H1 (cell line): Measurements from ENCODE around the gene ZNF100. TPM values are rescaled to one million over a fixed set of nuclear protein-coding genes. Genes with fewer than 3 reads are reported as not detected.

ENCODE experiments used
- CTCF ChIA-PET: fragments of 300-600 bp; sonication (Branson Sonifier 250); formaldehyde crosslinking; loops from one replicate; lab custom pipeline; 2021; ENCODE audit not compliant: partially characterized antibody; lab: Charles Lee
- POLR2A ChIA-PET: fragments of 300-600 bp; sonication (Branson Sonifier 250); formaldehyde crosslinking; loops from one replicate; lab custom pipeline; 2021; ENCODE audit warnings: inconsistent platforms; ENCODE audit not compliant: partially characterized antibody; lab: Charles Lee
- DNase-seq, 2 experiments: peaks; one replicate each; pipeline versions ENCODE4 v3.0.0 to v3.0.0-alpha.2; 2010 to 2022; ENCODE audit warnings: low spot score in 2 of 2, low read depth in 1 of 2, mixed read lengths in 1 of 2
- FAIRE-seq: peaks from 2 replicates; lab custom pipeline; 2011; peaks lifted over from hg19 to GRCh38; lab: Jason Lieb, UNC
- H2AFZ ChIP-seq: 2 replicates; pipeline ENCODE4 v1.8.1; 2012; ENCODE audit warnings: low read length, inconsistent platforms
- H2AK5ac ChIP-seq: 2 replicates; pipeline ENCODE4 v1.6.1; 2013; ENCODE audit warnings: low read depth, low read length
- H2BK120ac ChIP-seq: replicated peaks from 2 replicates; pipeline ENCODE3; 2013; ENCODE audit warnings: low read depth, low read length, inconsistent platforms
- H2BK12ac ChIP-seq: 2 replicates; pipeline ENCODE4 v1.6.1; 2013; ENCODE audit warnings: low read depth, low read length
- H2BK15ac ChIP-seq: 2 replicates; pipeline ENCODE4 v1.6.1; 2013; ENCODE audit warnings: low read length
- H2BK20ac ChIP-seq: 2 replicates; pipeline ENCODE4 v1.6.1; 2013; ENCODE audit warnings: low read length
- H2BK5ac ChIP-seq: 2 replicates; pipeline ENCODE4 v1.6.1; 2013; ENCODE audit warnings: low read depth, low read length
- H3K14ac ChIP-seq: 2 replicates; pipeline ENCODE4 v1.6.1; 2013; ENCODE audit warnings: inconsistent platforms; ENCODE audit not compliant: insufficient read length
- H3K18ac ChIP-seq: 2 replicates; pipeline ENCODE4 v1.6.1; 2013; ENCODE audit warnings: low read length; ENCODE audit errors: extremely low read depth
- H3K23ac ChIP-seq: 2 replicates; pipeline ENCODE4 v1.6.1; 2013; ENCODE audit warnings: inconsistent platforms; ENCODE audit not compliant: insufficient read length
- H3K23me2 ChIP-seq: 2 replicates; pipeline ENCODE4 v1.6.1; 2013; ENCODE audit warnings: low read depth, low read length
- H3K27ac ChIP-seq: 2 replicates; pipeline ENCODE4 v1.6.1; 2011; ENCODE audit warnings: low read depth, low read length, inconsistent platforms
- H3K27me3 ChIP-seq, 4 experiments: replicated peaks in 1 of 4; 1 replicate in 1 of 4; 2 replicates in 3 of 4; pipeline versions ENCODE4 v1.6.1 to v1.8.1; 2011 to 2013; ENCODE audit warnings: low read length in 3 of 4, mild to moderate bottlenecking in 3 of 4, inconsistent platforms in 2 of 4, mixed read lengths in 2 of 4, moderate library complexity in 1 of 4; ENCODE audit not compliant: control insufficient read depth in 3 of 4, insufficient read depth in 3 of 4; ENCODE audit errors: extremely low read depth in 1 of 4
- H3K36me3 ChIP-seq, 4 experiments: 2 replicates each; pipeline versions ENCODE4 v1.6.1 to v1.8.1; 2011 to 2013; ENCODE audit warnings: mild to moderate bottlenecking in 4 of 4, low read length in 3 of 4, moderate library complexity in 2 of 4, control low read depth in 1 of 4, inconsistent platforms in 1 of 4; ENCODE audit not compliant: insufficient read depth in 4 of 4, control insufficient read depth in 2 of 4
- H3K4ac ChIP-seq: replicated peaks from 2 replicates; pipeline ENCODE3; 2013; ENCODE audit warnings: low read length, low read depth, mixed read lengths, inconsistent platforms; ENCODE audit not compliant: insufficient read length
- H3K4me1 ChIP-seq, 4 experiments: replicated peaks in 1 of 4; 1 replicate in 1 of 4; 2 replicates in 3 of 4; pipeline versions ENCODE4 v1.6.1 to v1.8.1; 2011 to 2013; ENCODE audit warnings: low read length in 3 of 4, inconsistent platforms in 2 of 4, mixed read lengths in 1 of 4; ENCODE audit not compliant: insufficient read depth in 4 of 4, control insufficient read depth in 3 of 4
- H3K4me2 ChIP-seq, 2 experiments: 2 replicates each; pipeline versions ENCODE4 v1.6.1 to v1.8.1; 2011 to 2013; ENCODE audit warnings: low read depth in 2 of 2, low read length in 2 of 2, control low read depth in 1 of 2, inconsistent platforms in 1 of 2, mild to moderate bottlenecking in 1 of 2; ENCODE audit not compliant: insufficient read depth in 1 of 2
- H3K4me3 ChIP-seq, 4 experiments: fragments of 200-600, 300-600 bp in 1 of 4; sonication (generic), shearing (Covaris generic), sonication (Bioruptor Twin) in 1 of 4; 2 replicates each; pipeline versions ENCODE4 v1.5.1 to v1.8.1; 2011 to 2016; ENCODE audit warnings: low read length in 4 of 4, low read depth in 3 of 4, control low read depth in 2 of 4, inconsistent platforms in 2 of 4, mild to moderate bottlenecking in 2 of 4, mixed read lengths in 1 of 4, moderate library complexity in 1 of 4; ENCODE audit not compliant: insufficient read depth in 2 of 4; ENCODE audit errors: extremely low read depth in 1 of 4
- H3K56ac ChIP-seq: replicated peaks from 2 replicates; pipeline ENCODE3; 2013; ENCODE audit warnings: low read depth, mild to moderate bottlenecking, mixed read lengths, low read length, inconsistent platforms; ENCODE audit not compliant: insufficient read length
- H3K79me1 ChIP-seq: 2 replicates; pipeline ENCODE4 v1.6.1; 2013; ENCODE audit warnings: low read depth, low read length, control low read depth
- H3K79me2 ChIP-seq, 2 experiments: 2 replicates each; pipeline versions ENCODE4 v1.6.1 to v1.8.1; 2012 to 2013; ENCODE audit warnings: low read length in 2 of 2, mild to moderate bottlenecking in 2 of 2, inconsistent platforms in 1 of 2; ENCODE audit not compliant: insufficient read depth in 2 of 2, control insufficient read depth in 1 of 2
- H3K9ac ChIP-seq, 4 experiments: replicated peaks in 1 of 4; 1 replicate in 1 of 4; 2 replicates in 3 of 4; pipeline versions ENCODE4 v1.6.1 to v1.8.1; 2011 to 2013; ENCODE audit warnings: low read depth in 3 of 4, low read length in 3 of 4, control low read depth in 2 of 4, mild to moderate bottlenecking in 2 of 4, moderate library complexity in 2 of 4, inconsistent platforms in 1 of 4; ENCODE audit errors: extremely low read depth in 1 of 4
- H3K9me3 ChIP-seq, 2 experiments: 2 replicates each; pipeline versions ENCODE4 v1.6.1 to v1.8.1; 2012 to 2013; ENCODE audit warnings: mild to moderate bottlenecking in 2 of 2, moderate library complexity in 2 of 2, control low read depth in 1 of 2, inconsistent platforms in 1 of 2, low read depth in 1 of 2, low read length in 1 of 2, mixed read lengths in 1 of 2; ENCODE audit not compliant: insufficient read depth in 2 of 2
- H4K20me1 ChIP-seq, 2 experiments: replicated peaks in 1 of 2; 2 replicates each; pipeline versions ENCODE3 to v1.8.1; 2011 to 2013; ENCODE audit warnings: inconsistent platforms in 2 of 2, low read length in 2 of 2, mild to moderate bottlenecking in 1 of 2; ENCODE audit not compliant: insufficient read depth in 2 of 2, control insufficient read depth in 1 of 2
- H4K5ac ChIP-seq: 2 replicates; pipeline ENCODE4 v1.6.1; 2013; ENCODE audit warnings: low read length, low read depth, mixed read lengths, inconsistent platforms; ENCODE audit not compliant: insufficient read length
- H4K8ac ChIP-seq: 2 replicates; pipeline ENCODE4 v1.8.0; 2013; ENCODE audit warnings: mild to moderate bottlenecking, moderate library complexity, low read length, inconsistent platforms; ENCODE audit not compliant: insufficient read depth; ENCODE audit errors: extremely low read depth
- H4K91ac ChIP-seq: replicated peaks from 2 replicates; pipeline ENCODE3; 2013; ENCODE audit warnings: low read length, mixed read lengths, inconsistent platforms; ENCODE audit not compliant: insufficient read length
- ASH2L ChIP-seq: fragments of 200-600, 300-600 bp; sonication (generic); IDR thresholded peaks from one replicate; pipeline ENCODE4 v1.7.1; 2017; ENCODE audit warnings: low read length
- CBX5 ChIP-seq: fragments of 300-800, 300-1000 bp; sonication (generic); IDR thresholded peaks from 2 replicates; pipeline ENCODE4 v1.7.1; 2016; ENCODE audit warnings: antibody characterized with exemption, low read length, low read depth
- CBX8 ChIP-seq: fragments of 300-800, 300-1000 bp; sonication (generic); IDR thresholded peaks from 2 replicates; pipeline ENCODE4 v1.7.1; 2016; ENCODE audit warnings: low read depth, low read length, borderline replicate concordance
- CEBPB ChIP-seq: IDR thresholded peaks from 2 replicates; pipeline ENCODE4 v1.6.1; 2012; ENCODE audit warnings: low read depth, low read length
- EP300 ChIP-seq, 2 experiments: IDR thresholded peaks; 1 replicate in 1 of 2; 2 replicates in 1 of 2; pipeline ENCODE4 v1.6.1; 2011 to 2012; ENCODE audit warnings: low read depth in 2 of 2, low read length in 2 of 2, mild to moderate bottlenecking in 2 of 2, borderline replicate concordance in 1 of 2, inconsistent platforms in 1 of 2, moderate library complexity in 1 of 2
- KDM1A ChIP-seq: fragments of 200-600, 300-600 bp; sonication (generic); IDR thresholded peaks from 2 replicates; pipeline ENCODE4 v1.7.1; 2016; ENCODE audit warnings: mild to moderate bottlenecking, low read length, borderline replicate concordance
- MAFK ChIP-seq: IDR thresholded peaks from 2 replicates; pipeline ENCODE4 v1.6.1; 2012; ENCODE audit warnings: low read depth, mild to moderate bottlenecking, improper control_type of control experiment, low read length
- NANOG ChIP-seq: IDR thresholded peaks from 2 replicates; pipeline ENCODE4 v1.6.1; 2011; ENCODE audit warnings: low read length, low read depth, mild to moderate bottlenecking, inconsistent platforms; ENCODE audit not compliant: insufficient read depth, poor library complexity, severe bottlenecking
- PHF8 ChIP-seq: fragments of 200-600 bp; sonication (generic); conservative IDR thresholded peaks from 2 replicates; pipeline ENCODE4 v1.7.1; 2012; ENCODE audit warnings: low read depth, mild to moderate bottlenecking, inconsistent platforms, low read length, moderate library complexity
- POLR2AphosphoS5 ChIP-seq: IDR thresholded peaks from 2 replicates; pipeline ENCODE4 v1.6.1; 2011; ENCODE audit warnings: low read depth, low read length
- RAD21 ChIP-seq, 2 experiments: IDR thresholded peaks in 1 of 2; conservative IDR thresholded peaks in 1 of 2; 2 replicates each; pipeline ENCODE4 v1.6.1; 2011; ENCODE audit warnings: low read depth in 2 of 2, low read length in 2 of 2, improper control_type of control experiment in 1 of 2, inconsistent platforms in 1 of 2, mild to moderate bottlenecking in 1 of 2, moderate library complexity in 1 of 2
- RFX5 ChIP-seq: IDR thresholded peaks from 2 replicates; pipeline ENCODE4 v1.6.1; 2011; ENCODE audit warnings: low read depth, low read length, improper control_type of control experiment, borderline replicate concordance
- ZNF274 ChIP-seq: IDR thresholded peaks from 2 replicates; pipeline ENCODE4 v1.7.0; 2012; ENCODE audit warnings: low read length, borderline replicate concordance; ENCODE audit errors: extremely low read depth
- polyA plus RNA-seq, 7 experiments: library from polyadenylated mRNA; depleted of rRNA in 3 of 7; stranded (reverse) in 5 of 7; unstranded in 2 of 7; fragments of >200 nt in 5 of 7; fragments of 200-250 nt in 2 of 7; gene quantifications; 1 replicate in 5 of 7; 2 replicates in 1 of 7; 4 replicates in 1 of 7; pipeline versions ENCODE4 v1.2.1 to v1.2.3, GENCODE V29; 2011 to 2013; ENCODE audit warnings: missing spikeins in 2 of 7, mixed read lengths in 2 of 7
- total RNA-seq: library from RNA; stranded (reverse); fragmentation: NEBNext Ultra II Directional; extraction: Animal tissue kit (Norgen Biotek cat#: 25700); gene quantifications from 2 replicates; pipeline ENCODE4 v1.2.1, GENCODE V29; 2021
- TF ChIP-seq, protein P1 (sequence below): IDR thresholded peaks from 2 replicates; pipeline ENCODE4 v1.6.1; 2011; ENCODE audit warnings: low read depth, mild to moderate bottlenecking, low read length; ENCODE audit not compliant: insufficient read depth

ZNF100 gene
- total and polyA plus RNA-seq, 2 of the 8 experiments (the other 6 are each of a cell fraction or from before 2014, with no cell fraction given) = 4.9 to 30.8 TPM

DNA sequence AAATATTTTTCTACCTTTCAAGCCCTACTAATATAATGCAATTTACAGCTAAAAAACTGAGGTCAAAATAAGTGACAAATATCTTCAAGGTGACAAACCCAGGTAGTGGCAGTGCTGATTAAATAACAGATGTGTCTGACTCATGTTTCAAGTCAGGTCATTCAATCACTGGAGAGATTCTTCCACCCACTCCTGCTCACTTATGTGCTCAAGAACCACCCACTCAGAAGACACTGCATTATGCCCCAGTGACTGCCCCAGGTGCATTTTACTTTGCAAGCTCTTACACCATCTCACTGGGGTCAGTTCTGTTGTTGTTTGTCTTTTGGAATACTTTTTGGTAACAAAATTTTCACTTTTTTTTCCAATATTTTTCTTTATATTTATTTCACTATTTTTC lies 2.2 kb downstream of the ZNF100 start:
- H3K9ac ChIP-seq = no peak overlapping the region
- no peak overlapping the region for H2AK5ac ChIP-seq
- no peak overlapping the region for H2BK20ac ChIP-seq
- TF ChIP-seq ASH2L = no peak
- no peak for TF ChIP-seq RAD21 (IDR thresholded peaks at IDR 0.05 in 1 of 2, conservative IDR thresholded peaks at IDR 0.05 in 1 of 2; ENCODE audit: low read depth in 2 of 2, low read length in 2 of 2)
- no peak for TF ChIP-seq POLR2AphosphoS5
- TF ChIP-seq CEBPB = no peak
- TF ChIP-seq RFX5 = no peak
- no peak for TF ChIP-seq CBX5
- no peak for TF ChIP-seq CBX8
- TF ChIP-seq NANOG = no peak
- TF ChIP-seq PHF8 = no peak
- TF ChIP-seq, protein P1, sequence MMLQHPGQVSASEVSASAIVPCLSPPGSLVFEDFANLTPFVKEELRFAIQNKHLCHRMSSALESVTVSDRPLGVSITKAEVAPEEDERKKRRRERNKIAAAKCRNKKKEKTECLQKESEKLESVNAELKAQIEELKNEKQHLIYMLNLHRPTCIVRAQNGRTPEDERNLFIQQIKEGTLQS = no peak
- TF ChIP-seq EP300 (IDR thresholded peaks at IDR 0.05; ENCODE audit: borderline replicate concordance in 1 of 2, low read depth in 2 of 2, low read length in 2 of 2) = no peak
- TF ChIP-seq ZNF274 = no peak
- TF ChIP-seq KDM1A = no peak
- no peak for TF ChIP-seq MAFK
- TF ChIP-seq, all 59 proteins: peak for 0
- H2BK5ac ChIP-seq = no peak overlapping the region
- DNase-seq (no peak), FAIRE-seq (no peak)
- H3K4me3 ChIP-seq = peak overlapping the region in 1 of 4 experiments; percentile 97; a peak in 1 of 8 replicates
- ChIA-PET CTCF (no interaction called here), POLR2A (interaction anchor here (0.7 to 1.9 kb wide), 5 partner anchors 8 to 56 kb away, joined by 3 to 7 read pairs (median 4); no protein-coding TSS in a partner anchor)
- H3K27ac ChIP-seq = no peak overlapping the region
- no peak overlapping the region for H3K4ac ChIP-seq
- no peak overlapping the region for H4K8ac ChIP-seq
- H2BK12ac ChIP-seq = no peak overlapping the region
- H3K4me2 ChIP-seq = no peak overlapping the region; a peak in 1 of 4 replicates
- H3K14ac ChIP-seq = no peak overlapping the region
- peaks cover 7 to 51% (median 30%) of the 10 kb centered on the region in 4 experiments; a peak in 7 of 8 replicates for H3K36me3 ChIP-seq
- peaks cover 0 to 43% of the 10 kb centered on the region in 2 experiments; a peak in 2 of 4 replicates for H3K79me2 ChIP-seq
- H3K56ac ChIP-seq = no peak overlapping the region
- no peaks in the 10 kb centered on the region for H3K79me1 ChIP-seq
- no peaks in the 10 kb centered on the region for H4K20me1 ChIP-seq
- H3K9me3 ChIP-seq = no peaks in the 10 kb centered on the region
- H2BK120ac ChIP-seq = no peak overlapping the region
- H4K91ac ChIP-seq = no peak overlapping the region
- H2BK15ac ChIP-seq = no peak overlapping the region
- H3K23ac ChIP-seq = no peak overlapping the region
- H3K23me2 ChIP-seq = no peaks in the 10 kb centered on the region
- H3K18ac ChIP-seq = no peak overlapping the region
- no peak overlapping the region for H2AFZ ChIP-seq
- no peaks in the 10 kb centered on the region for H3K27me3 ChIP-seq
- no peaks in the 10 kb centered on the region; a peak in 1 of 7 replicates for H3K4me1 ChIP-seq
- H4K5ac ChIP-seq = no peak overlapping the region
